ENCODE results near the gene IHH. TPM values are rescaled to one million over a fixed set of nuclear protein-coding genes. Genes with fewer than 3 reads are reported as not detected.

The IHH gene
- total RNA-seq, 1 experiment from 2014 or later = not detected

DNA sequence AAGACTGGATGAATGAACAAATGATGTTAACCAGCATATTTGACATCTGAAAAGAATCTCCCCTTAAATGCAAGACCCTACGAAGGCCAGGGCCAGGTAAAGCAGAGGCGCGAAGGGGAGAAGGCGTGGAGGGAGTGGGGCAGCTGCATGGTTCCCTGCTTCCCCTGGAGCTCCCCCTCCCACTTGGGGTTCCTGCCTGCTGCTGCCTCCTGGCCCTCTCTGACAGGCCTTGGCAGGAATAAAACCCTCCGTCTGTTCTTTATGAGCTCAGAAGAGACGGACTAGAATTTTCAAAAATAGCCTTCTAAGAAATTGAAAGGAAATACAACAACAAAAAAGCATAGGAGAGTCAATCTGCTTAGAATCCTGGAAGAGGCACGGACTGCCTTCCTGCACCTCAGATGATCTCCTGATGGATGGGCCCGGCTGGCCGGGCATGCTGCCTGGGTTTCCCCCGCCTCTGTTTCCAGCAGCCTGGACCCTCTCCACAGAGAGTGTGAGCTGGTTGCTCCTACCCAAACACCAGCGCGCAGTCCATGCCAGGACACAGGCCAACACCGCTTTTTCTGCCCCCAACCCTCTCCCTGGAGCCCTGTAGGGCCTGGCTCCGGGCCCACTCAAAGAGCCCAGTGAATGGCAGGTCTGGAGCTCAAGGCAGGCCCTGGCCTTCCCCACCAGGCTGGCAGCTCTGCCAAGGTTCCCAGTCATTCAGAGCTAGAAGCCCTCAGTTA lies 43.4 kb downstream of the IHH start:
- no peak overlapping the region for H2BK15ac ChIP-seq (ENCODE audit: low read depth, low read length)
- no peak overlapping the region for H3K9ac ChIP-seq (ENCODE audit: extremely low read depth, insufficient read length, low read length)
- H3K9me3 ChIP-seq (ENCODE audit: control insufficient read depth, low read depth, low read length) = no peaks in the 10 kb centered on the region
- Mint-ChIP-seq H3K36me3 (ENCODE audit: insufficient read depth in 1 of 3, low read depth in 3 of 3) (no peaks in the 10 kb centered on the region), H3K4me3 (no peak overlapping the region), H3K4me1 (no peaks in the 10 kb centered on the region), H3K9me3 (no peaks in the 10 kb centered on the region; a peak in 1 of 5 replicates), H3K27ac (no peak overlapping the region), H3K27me3 (ENCODE audit: low read depth) (peaks cover 44% of the 10 kb centered on the region)
- no peak overlapping the region for H3K18ac ChIP-seq (ENCODE audit: insufficient read length, low read depth, low read length)
- H2AK5ac ChIP-seq (ENCODE audit: insufficient read length, low read length) = no peak overlapping the region
- TF ChIP-seq, protein P1, sequence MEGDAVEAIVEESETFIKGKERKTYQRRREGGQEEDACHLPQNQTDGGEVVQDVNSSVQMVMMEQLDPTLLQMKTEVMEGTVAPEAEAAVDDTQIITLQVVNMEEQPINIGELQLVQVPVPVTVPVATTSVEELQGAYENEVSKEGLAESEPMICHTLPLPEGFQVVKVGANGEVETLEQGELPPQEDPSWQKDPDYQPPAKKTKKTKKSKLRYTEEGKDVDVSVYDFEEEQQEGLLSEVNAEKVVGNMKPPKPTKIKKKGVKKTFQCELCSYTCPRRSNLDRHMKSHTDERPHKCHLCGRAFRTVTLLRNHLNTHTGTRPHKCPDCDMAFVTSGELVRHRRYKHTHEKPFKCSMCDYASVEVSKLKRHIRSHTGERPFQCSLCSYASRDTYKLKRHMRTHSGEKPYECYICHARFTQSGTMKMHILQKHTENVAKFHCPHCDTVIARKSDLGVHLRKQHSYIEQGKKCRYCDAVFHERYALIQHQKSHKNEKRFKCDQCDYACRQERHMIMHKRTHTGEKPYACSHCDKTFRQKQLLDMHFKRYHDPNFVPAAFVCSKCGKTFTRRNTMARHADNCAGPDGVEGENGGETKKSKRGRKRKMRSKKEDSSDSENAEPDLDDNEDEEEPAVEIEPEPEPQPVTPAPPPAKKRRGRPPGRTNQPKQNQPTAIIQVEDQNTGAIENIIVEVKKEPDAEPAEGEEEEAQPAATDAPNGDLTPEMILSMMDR (conservative IDR thresholded peaks at IDR 0.05) = no peak
- H2AFZ ChIP-seq (ENCODE audit: low read length) = no peak overlapping the region
- H3K27ac ChIP-seq (ENCODE audit: insufficient read length, low read depth, low read length) = no peak overlapping the region
- no peak overlapping the region for H3K4ac ChIP-seq (ENCODE audit: low read depth, low read length)
- H3K14ac ChIP-seq (ENCODE audit: insufficient read depth, low read length) = no peak overlapping the region
- no peaks in the 10 kb centered on the region for H3K4me1 ChIP-seq (ENCODE audit: insufficient read depth, low read length)
- H2BK12ac ChIP-seq (ENCODE audit: insufficient read length, low read depth, low read length) = no peak overlapping the region
- no peak overlapping the region for H4K5ac ChIP-seq (ENCODE audit: insufficient read length, low read depth, low read length)
- H3K56ac ChIP-seq (ENCODE audit: insufficient read length, low read depth, low read length) = no peak overlapping the region
- H3K79me1 ChIP-seq (ENCODE audit: insufficient read depth, low read depth, low read length, poor library complexity, severe bottlenecking) = no peaks in the 10 kb centered on the region
- H2BK20ac ChIP-seq (ENCODE audit: low read depth, low read length, poor library complexity, severe bottlenecking) = no peak overlapping the region
- no CpG with 5 or more reads among the region's 14 CpGs for WGBS (ENCODE audit: extremely low coverage, insufficient read length, low lambda C conversion rate)
- no peak overlapping the region for H2BK5ac ChIP-seq (ENCODE audit: insufficient read length, low read length)
- H4K8ac ChIP-seq (replicated peaks; ENCODE audit: insufficient read length, low read depth, low read length) = no peak overlapping the region
- no peaks in the 10 kb centered on the region for H3K23me2 ChIP-seq (ENCODE audit: insufficient read length, low read depth, low read length, poor library complexity, severe bottlenecking)
- no peak overlapping the region for H3K4me2 ChIP-seq (ENCODE audit: insufficient read depth, insufficient read length, low read length)
- no peak overlapping the region for H4K91ac ChIP-seq (ENCODE audit: insufficient read length, low read depth, low read length)
- H3K27me3 ChIP-seq (ENCODE audit: insufficient read depth, low read length) = no peaks in the 10 kb centered on the region; the same call in 1 of the 2 replicates
- no peak overlapping the region for H2BK120ac ChIP-seq (ENCODE audit: low read depth, low read length, poor library complexity, severe bottlenecking)
- H3K79me2 ChIP-seq (ENCODE audit: insufficient read depth, low read length) = no peaks in the 10 kb centered on the region
- no peak overlapping the region for H3K23ac ChIP-seq (ENCODE audit: insufficient read length, low read depth, low read length)
- DNase-seq = no peak
- no peaks in the 10 kb centered on the region for H4K20me1 ChIP-seq (ENCODE audit: control insufficient read depth, insufficient read depth, insufficient read length)
- H3T11ph ChIP-seq (ENCODE audit: low read length) = no peak overlapping the region
